Omental fat pad (tissue), 4 donors: Measurements from ENCODE around the gene PDILT. TPM values are rescaled to one million over a fixed set of nuclear protein-coding genes. Genes with fewer than 3 reads are reported as not detected.
"Not testable (repeated sequence)": the region's sequence is repeated elsewhere in the genome, so short reads cannot be mapped to it uniquely, and the experiment has no call there.

ENCODE experiments used
- ATAC-seq: fragments of 150-250 bp; one replicate; pipeline ENCODE4 v1.9.1; 2016; ENCODE audit warnings: mild to moderate bottlenecking, moderate library complexity; ENCODE audit not compliant: low FRiP score
- DNase-seq: peaks from one replicate; pipeline ENCODE4 v3.0.0-alpha.2; 2019; ENCODE audit warnings: low spot score
- CTCF ChIP-seq, 3 donors: fragments of 450-650 bp; IDR thresholded peaks; one replicate each; pipeline ENCODE4 v1.5.1; 2016 to 2017; ENCODE audit warnings: antibody characterized with exemption in 3 of 3, mild to moderate bottlenecking in 3 of 3, moderate library complexity in 2 of 3
- total RNA-seq, 4 donors: library from RNA; depleted of rRNA; stranded (reverse); fragments of >200 nt; gene quantifications; one replicate each; pipeline ENCODE4 v1.1.0, GENCODE V29; 2016

PDILT gene
- total RNA-seq, 4 donors from 2014 or later = not detected

- ATAC-seq (no peak), DNase-seq (no peak)
- TF ChIP-seq CTCF (IDR thresholded peaks at IDR 0.05) = no peak
Measured at GRCh38 chr16:20318006-20318405, 86.5 kb downstream of the PDILT start.

- DNase-seq (no peak), ATAC-seq (no peak)
- TF ChIP-seq CTCF (IDR thresholded peaks at IDR 0.05) = no peak
Measured at GRCh38 chr16:20317117-20317516, 87.4 kb downstream of the PDILT start.

GRCh38 chr16:20316715-20317114 lies 87.8 kb downstream of the PDILT start:
- ATAC-seq (no peak), DNase-seq (no peak)
- TF ChIP-seq CTCF (IDR thresholded peaks at IDR 0.05) = no peak

GRCh38 chr16:20315764-20316163 lies 88.8 kb downstream of the PDILT start:
- ATAC-seq (no peak), DNase-seq (no peak)
- TF ChIP-seq CTCF (IDR thresholded peaks at IDR 0.05) = no peak

- no peak for TF ChIP-seq CTCF (IDR thresholded peaks at IDR 0.05)
- no peak for DNase-seq
- ATAC-seq = no peak
Measured at GRCh38 chr16:20314575-20314974, 90.0 kb downstream of the PDILT start.

- no peak for DNase-seq
- no peak for TF ChIP-seq CTCF (IDR thresholded peaks at IDR 0.05)
- ATAC-seq = no peak
Measured at GRCh38 chr16:20313741-20314140, 90.8 kb downstream of the PDILT start.

- not testable (repeated sequence) for ATAC-seq, DNase-seq
Measured at GRCh38 chr16:20312536-20313095, 91.9 kb downstream of the PDILT start.

GRCh38 chr16:20311548-20311947 lies 93.0 kb downstream of the PDILT start:
- DNase-seq = no peak

More at GRCh38 chr16:20311548-20311947, 93.0 kb downstream of the PDILT start:
- TF ChIP-seq CTCF (IDR thresholded peaks at IDR 0.05) = no peak
- no peak for ATAC-seq
